ENCODE data around the gene CCR1.
"Not testable (repeated sequence)": the region's sequence is repeated elsewhere in the genome, so short reads cannot be mapped to it uniquely, and the experiment has no call there.

CCR1 gene

DNA sequence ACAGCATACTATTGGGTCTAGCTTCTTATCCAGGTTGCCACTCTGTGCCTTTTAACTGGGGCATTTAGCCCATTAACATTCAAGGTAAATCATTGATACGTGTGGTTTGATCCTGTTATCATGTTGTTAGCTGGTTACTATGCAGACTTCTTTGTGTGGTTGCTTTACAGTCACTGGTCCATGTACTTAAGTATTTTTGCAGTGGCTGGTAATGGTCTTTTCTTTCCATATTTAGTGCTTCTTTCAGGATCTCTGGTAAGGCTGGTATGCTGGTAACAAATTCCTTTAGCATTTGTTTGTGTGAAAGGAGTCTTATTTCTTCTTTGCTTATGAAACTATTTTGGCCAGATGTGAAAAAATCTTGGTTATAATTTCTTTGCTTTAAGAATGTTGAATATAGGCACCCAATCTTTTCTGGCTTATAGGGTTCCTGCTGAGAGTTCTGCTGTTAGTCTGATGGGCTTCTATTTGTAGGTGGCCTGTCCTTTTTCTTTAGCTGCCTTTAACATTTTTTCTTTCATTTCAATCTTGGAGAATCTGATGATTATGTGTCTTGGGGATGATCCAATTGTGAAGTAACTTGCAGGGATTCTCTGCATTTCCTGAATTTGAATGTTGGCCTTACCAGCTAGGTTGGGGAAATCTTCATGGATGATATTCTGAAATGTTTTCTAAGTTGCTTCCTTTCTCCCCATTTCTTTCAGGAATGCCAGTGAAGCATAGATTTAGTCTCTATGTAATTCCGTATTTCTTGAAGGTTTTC lies 39.3 kb downstream of the CCR1 start:
- DNase-seq (ENCODE audit: low read depth), result no peak

DNA sequence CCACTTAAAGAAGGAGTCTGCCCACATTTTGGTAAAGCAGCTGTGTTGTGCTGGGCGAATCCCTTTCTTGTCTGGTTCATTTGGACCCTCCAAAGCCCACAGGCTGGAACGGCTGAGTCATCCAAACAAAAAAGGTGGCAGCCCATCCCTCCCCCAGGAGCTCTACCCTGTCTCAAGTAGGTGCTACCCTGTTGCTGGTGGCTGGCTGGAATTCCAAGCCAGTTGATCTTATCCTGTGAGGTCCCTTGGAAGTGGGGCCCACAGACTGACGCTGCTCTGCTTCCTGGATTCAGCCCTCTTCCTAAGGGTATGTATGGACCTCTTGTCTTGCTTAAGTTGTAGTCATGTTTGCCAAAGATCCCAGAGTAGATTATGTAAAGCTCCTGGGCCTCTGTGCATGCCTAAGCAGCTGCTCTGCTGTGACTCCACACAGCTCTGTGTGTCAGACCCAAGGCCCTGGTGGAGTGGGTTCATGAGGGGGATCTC lies 44.5 kb downstream of the CCR1 start:
- DNase-seq (ENCODE audit: low read depth), result no peak

DNA sequence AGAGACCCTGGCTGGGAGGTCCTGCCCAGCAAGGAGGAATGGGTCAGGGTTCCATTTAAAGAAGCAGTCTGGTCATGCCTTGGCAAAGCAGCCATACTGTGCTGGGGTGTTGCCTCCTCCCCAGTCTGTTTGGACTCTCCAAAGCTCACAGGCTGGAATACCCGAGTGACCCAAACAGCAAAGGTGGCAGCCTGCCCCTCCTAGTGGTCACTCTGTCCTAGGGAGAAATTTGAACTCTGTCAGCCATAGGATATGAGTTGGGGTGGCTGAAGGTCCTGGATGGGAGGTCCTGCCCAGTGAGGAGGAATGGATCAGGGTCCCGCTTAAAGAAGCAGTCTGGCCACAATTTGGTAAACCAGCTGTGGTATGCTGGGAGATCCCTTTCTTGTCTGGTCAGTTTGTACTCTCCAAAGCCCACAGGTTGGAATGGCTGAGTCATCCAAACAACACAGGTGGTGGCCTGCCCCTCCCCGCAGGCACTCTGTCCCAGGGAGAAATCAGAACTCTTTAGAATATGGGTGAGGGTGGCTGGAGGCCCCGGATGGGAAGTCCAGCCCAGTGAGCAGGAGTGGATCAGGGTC lies 45.0 kb downstream of the CCR1 start:
- DNase-seq (ENCODE audit: low read depth), result no peak

DNA sequence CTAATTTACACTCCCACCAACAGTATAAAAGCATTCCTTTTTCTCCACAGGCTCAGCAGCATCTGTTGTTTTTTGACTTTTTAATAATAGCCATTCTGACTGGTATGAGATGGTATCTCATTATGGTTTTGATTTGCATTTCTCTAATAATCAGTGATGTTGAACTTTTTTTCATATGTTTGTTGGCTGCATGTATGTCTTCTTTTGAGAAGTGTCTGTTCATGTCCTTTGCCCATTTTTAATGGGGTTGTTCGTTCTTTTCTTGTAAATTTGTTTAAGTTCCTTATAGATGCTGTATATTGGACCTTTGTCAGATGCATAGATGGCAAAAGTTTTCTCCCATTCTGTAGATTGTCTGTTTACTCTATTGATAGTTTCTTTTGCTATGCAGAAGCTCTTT lies 50.4 kb downstream of the CCR1 start:
- not testable (repeated sequence) for DNase-seq (ENCODE audit: low read depth)

DNA sequence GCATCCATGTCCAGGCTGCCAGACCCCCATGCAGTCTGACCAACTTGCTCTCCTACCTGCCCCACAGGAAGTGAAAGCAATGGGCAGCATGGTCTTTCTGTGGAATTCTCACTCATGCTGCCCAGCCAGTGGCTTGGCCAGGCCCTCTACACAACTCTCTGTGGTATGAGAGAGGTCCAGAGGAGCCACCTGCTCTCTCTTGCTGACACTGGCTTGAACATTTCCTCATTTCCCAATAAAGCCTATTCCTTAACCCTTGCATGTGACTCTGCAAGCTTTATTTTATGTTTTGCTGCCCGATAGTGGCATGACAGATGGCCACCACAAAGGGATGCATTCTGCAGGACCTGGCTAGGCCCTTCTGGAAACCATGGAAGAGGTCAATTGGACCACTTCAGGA lies 53.8 kb downstream of the CCR1 start:
- no peak for DNase-seq (ENCODE audit: low read depth)
